DOHH2 (cell line): Measurements from ENCODE around the gene TDRD10.

Experiments
- H3F3A ChIP-seq: fragments of 200-600 bp; sonication (generic), shearing (Covaris generic); 2 replicates; pipeline ENCODE4 v1.6.0; 2016; ENCODE audit warnings: antibody characterized with exemption, mild to moderate bottlenecking; ENCODE audit not compliant: control insufficient read depth, insufficient read depth
- H3K27ac ChIP-seq: fragments of 200-600 bp; sonication (generic); 2 replicates; pipeline ENCODE4 v1.5.1; 2014; ENCODE audit warnings: low read depth, mild to moderate bottlenecking, low read length, moderate library complexity
- H3K27me3 ChIP-seq: fragments of 200-600 bp; sonication (generic); 2 replicates; pipeline ENCODE4 v1.6.1; 2014; ENCODE audit warnings: mild to moderate bottlenecking, low read length, mixed read lengths; ENCODE audit not compliant: control insufficient read depth
- H3K36me3 ChIP-seq: fragments of 200-600 bp; sonication (generic); 2 replicates; pipeline ENCODE4 v1.6.1; 2014; ENCODE audit warnings: mild to moderate bottlenecking, low read length, moderate library complexity, mixed read lengths; ENCODE audit not compliant: control insufficient read depth
- H3K4me1 ChIP-seq: fragments of 200-600 bp; sonication (generic); 2 replicates; pipeline ENCODE4 v1.6.1; 2014; ENCODE audit warnings: mild to moderate bottlenecking, low read length, mixed read lengths; ENCODE audit not compliant: control insufficient read depth
- H3K4me2 ChIP-seq: fragments of 200-600 bp; sonication (generic); 2 replicates; pipeline ENCODE4 v1.6.0; 2014; ENCODE audit warnings: mild to moderate bottlenecking, low read length, moderate library complexity
- H3K4me3 ChIP-seq: fragments of 200-600 bp; sonication (generic); 2 replicates; pipeline ENCODE4 v1.5.1; 2014; ENCODE audit warnings: mild to moderate bottlenecking, low read length, mixed read lengths
- H3K79me2 ChIP-seq: fragments of 200-600 bp; sonication (generic); 2 replicates; pipeline ENCODE4 v1.6.1; 2014; ENCODE audit warnings: mild to moderate bottlenecking, low read length, mixed read lengths; ENCODE audit not compliant: control insufficient read depth
- H3K9me2 ChIP-seq: fragments of 200-600 bp; sonication (generic); replicated peaks from 2 replicates; pipeline ENCODE4 v1.6.1; 2014; ENCODE audit warnings: mild to moderate bottlenecking, low read length, mixed read lengths; ENCODE audit not compliant: control insufficient read depth
- H3K9me3 ChIP-seq: fragments of 200-600 bp; sonication (generic); 2 replicates; pipeline ENCODE4 v1.6.1; 2014; ENCODE audit warnings: antibody characterized with exemption, low read length, mixed read lengths; ENCODE audit not compliant: control insufficient read depth, insufficient read depth
- H4K20me1 ChIP-seq: fragments of 200-600 bp; sonication (generic); 2 replicates; pipeline ENCODE4 v1.6.0; 2014; ENCODE audit warnings: low read depth, mild to moderate bottlenecking, antibody characterized with exemption, low read length, moderate library complexity; ENCODE audit not compliant: control insufficient read depth, insufficient read depth
- CTCF ChIP-seq: fragments of 200-600 bp; sonication (generic); IDR thresholded peaks from one replicate; pipeline ENCODE4 v1.5.1; 2014; ENCODE audit warnings: antibody characterized with exemption, mild to moderate bottlenecking, low read depth, low read length; ENCODE audit not compliant: poor library complexity, severe bottlenecking
- EZH2phosphoT487 ChIP-seq: fragments of 200-600 bp; sonication (generic); IDR thresholded peaks from 2 replicates; pipeline ENCODE4 v1.6.1; 2017; ENCODE audit warnings: borderline replicate concordance, mild to moderate bottlenecking, antibody characterized with exemption, low read length, moderate library complexity, mixed read lengths

Gene TDRD10

DNA sequence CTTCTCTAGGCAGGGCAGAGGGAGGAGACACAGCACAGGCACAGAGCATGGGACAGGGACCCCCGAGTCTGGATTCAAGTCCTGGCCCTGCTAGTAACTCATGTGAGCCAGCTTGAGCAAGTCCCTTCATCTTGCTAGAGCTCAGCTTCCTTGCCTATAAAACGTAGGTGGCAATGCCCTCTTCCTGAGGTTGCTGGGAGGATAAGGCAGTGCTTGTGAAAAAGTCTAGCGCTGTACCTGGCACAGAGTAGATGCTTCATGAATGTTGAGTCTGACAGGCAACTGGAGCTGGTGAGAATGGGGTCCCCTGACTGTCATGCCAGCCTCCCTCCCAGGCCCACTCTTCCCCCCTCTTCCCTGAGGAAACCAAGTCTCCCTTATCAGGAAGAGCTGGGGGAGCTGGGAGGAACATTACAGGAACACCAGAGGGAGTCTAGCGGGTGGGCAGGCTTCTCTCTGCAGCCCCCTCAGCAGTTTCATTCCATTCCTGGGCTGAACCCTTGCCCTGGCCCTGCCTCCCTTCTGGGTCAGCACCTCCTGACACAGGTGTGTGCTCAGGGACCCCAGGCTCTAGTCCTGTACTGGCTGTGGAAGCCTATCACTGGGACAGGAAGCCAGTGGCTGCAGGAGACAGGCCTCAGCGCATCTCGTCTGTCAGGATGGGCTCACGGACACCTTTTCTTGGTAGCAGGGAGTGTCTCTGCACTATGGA lies 75.5 kb downstream of the TDRD10 start:
- Histone ChIP-seq H3K27ac (peak overlapping the region; percentile 90; the same call in 1 of the 2 replicates), H3K36me3 (peaks cover 65% of the 10 kb centered on the region), H3K4me1 (peaks cover 70% of the 10 kb centered on the region), H3K4me2 (peak overlapping the region; percentile 74; the same call in 1 of the 2 replicates), H3K27me3 (no peaks in the 10 kb centered on the region), H3F3A (peaks cover 18% of the 10 kb centered on the region), H3K9me3 (no peaks in the 10 kb centered on the region), H3K4me3 (no peak overlapping the region), H3K9me2 (no peaks in the 10 kb centered on the region), H3K79me2 (no peaks in the 10 kb centered on the region), H4K20me1 (no peaks in the 10 kb centered on the region)
- TF ChIP-seq EZH2phosphoT487 (no peak), CTCF (no peak)

DNA sequence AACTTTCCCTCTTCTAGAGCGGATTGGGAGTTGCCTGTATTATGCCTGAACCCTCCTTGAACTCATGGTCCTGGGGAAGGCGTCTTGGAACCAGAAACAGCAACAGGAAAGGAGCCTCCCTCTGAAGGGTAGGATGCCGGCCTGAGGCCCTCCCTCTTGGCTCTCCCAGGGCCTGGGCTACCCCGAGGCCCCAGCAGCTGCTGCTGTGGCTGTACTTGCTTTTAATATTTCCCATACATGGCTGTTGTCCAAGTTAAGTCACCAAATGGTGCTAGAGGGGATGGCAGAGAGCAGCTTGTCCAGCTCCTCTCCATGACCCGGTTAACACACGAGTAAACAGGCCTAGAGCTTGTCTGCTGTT lies 76.0 kb downstream of the TDRD10 start:
- Histone ChIP-seq H3K27ac (peak overlapping the region; percentile 90; the same call in 1 of the 2 replicates), H3K9me3 (no peaks in the 10 kb centered on the region), H3K36me3 (peaks cover 70% of the 10 kb centered on the region), H3K79me2 (no peaks in the 10 kb centered on the region), H3K4me2 (peak overlapping the region; percentile 20; the same call in 1 of the 2 replicates), H3F3A (peaks cover 18% of the 10 kb centered on the region), H3K4me3 (no peak overlapping the region), H3K27me3 (no peaks in the 10 kb centered on the region), H3K4me1 (peaks cover 67% of the 10 kb centered on the region), H3K9me2 (no peaks in the 10 kb centered on the region), H4K20me1 (no peaks in the 10 kb centered on the region)
- TF ChIP-seq EZH2phosphoT487 (no peak), CTCF (no peak)

DNA sequence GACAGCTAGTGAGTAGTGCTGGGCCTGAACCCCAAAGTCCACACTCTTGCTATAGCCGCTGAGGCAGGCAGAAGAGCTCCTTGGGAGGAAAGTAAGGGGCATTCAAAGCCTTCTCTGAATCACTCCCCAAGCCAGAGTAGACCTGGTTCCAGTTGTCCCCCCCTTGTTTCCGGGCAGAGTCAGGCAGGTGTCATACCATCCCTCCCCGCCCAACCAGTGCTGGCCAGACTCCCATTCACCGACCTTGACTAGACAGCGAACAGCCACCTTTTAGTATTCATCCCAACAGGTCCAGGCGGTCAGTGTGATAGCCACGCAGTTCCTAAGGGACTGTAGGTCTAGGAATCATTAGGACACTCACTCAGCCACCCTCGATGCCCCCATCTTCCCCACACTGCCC lies 77.4 kb downstream of the TDRD10 start:
- no peaks in the 10 kb centered on the region for H3K9me2 ChIP-seq
- H3K4me3 ChIP-seq, result no peak overlapping the region
- no peaks in the 10 kb centered on the region for H3K9me3 ChIP-seq
- H3K4me1 ChIP-seq, result peaks cover 59% of the 10 kb centered on the region
- H3K36me3 ChIP-seq, result peaks cover 84% of the 10 kb centered on the region
- peaks cover 14% of the 10 kb centered on the region for H3F3A ChIP-seq
- TF ChIP-seq EZH2phosphoT487 (no peak), CTCF (no peak)
- no peak overlapping the region for H3K27ac ChIP-seq
- H3K4me2 ChIP-seq, result no peak overlapping the region
- no peaks in the 10 kb centered on the region for H4K20me1 ChIP-seq
- no peaks in the 10 kb centered on the region for H3K27me3 ChIP-seq
- no peaks in the 10 kb centered on the region for H3K79me2 ChIP-seq
